ENCODE measurements around the gene CRYGD.

CRYGD gene

GRCh38 chr2:208090420-208090819, 33.9 kb downstream of the CRYGD start:
- DNase-seq (ENCODE audit: low read depth in 4 of 4, low spot score in 1 of 4): no peak

- no peak for DNase-seq (ENCODE audit: low read depth in 4 of 4, low spot score in 1 of 4)
These were observed 38.3 kb downstream of the CRYGD start for GRCh38 chr2:208086029-208086428.

GRCh38 chr2:208083807-208084206, 40.5 kb downstream of the CRYGD start:
- DNase-seq (ENCODE audit: low read depth in 4 of 4, low spot score in 1 of 4): no peak

- no peak for DNase-seq (ENCODE audit: low read depth in 4 of 4, low spot score in 1 of 4)
These were observed 47.0 kb downstream of the CRYGD start for GRCh38 chr2:208077276-208077675.

GRCh38 chr2:208074610-208075356, 49.5 kb downstream of the CRYGD start:
- DNase-seq (ENCODE audit: low read depth in 4 of 4, low spot score in 1 of 4): no peak

- DNase-seq (ENCODE audit: low read depth in 4 of 4, low spot score in 1 of 4): peak; percentile 9 to 28 (median 20)
These were observed 52.0 kb downstream of the CRYGD start for GRCh38 chr2:208072250-208072892.
